Peyer's patch (tissue), 4 donors: ENCODE results near the gene TOM1L2.

Source experiments
- CTCF ChIP-seq, 6 experiments: fragments of 450-650 bp in 4 of 6; fragments of 200-600 bp in 2 of 6; sonication (generic) in 1 of 6; IDR thresholded peaks; one replicate each; pipeline ENCODE4 v1.5.1; 2017 to 2019; ENCODE audit warnings: antibody characterized with exemption in 6 of 6, mild to moderate bottlenecking in 3 of 6, moderate library complexity in 1 of 6
- POLR2A ChIP-seq, 2 donors: fragments of 450-650 bp; IDR thresholded peaks; one replicate each; pipeline ENCODE4 v1.5.1; 2017; ENCODE audit warnings: antibody characterized with exemption in 2 of 2, mild to moderate bottlenecking in 2 of 2, moderate library complexity in 2 of 2

- TF ChIP-seq CTCF (IDR thresholded peaks at IDR 0.05) (no peak), POLR2A (IDR thresholded peaks at IDR 0.05) (no peak)
Observed at GRCh38 chr17:18005496-18005895, 33.3 kb upstream of the TOM1L2 start.
